Stimulated activated CD4-positive, alpha-beta T cell treated with anti-CD3 and anti-CD28 coated beads, Interleukin-15, amount 100 ng/mL, for 1 hour (primary cell): ENCODE results near the gene IQCF2.
"Not testable (repeated sequence)": the region's sequence is repeated elsewhere in the genome, so short reads cannot be mapped to it uniquely, and the experiment has no call there.

Experiments used
- DNase-seq, 2 donors: peaks; one replicate each; pipeline ENCODE4 v3.0.0-alpha.2; 2020; ENCODE audit warnings: low read depth in 1 of 2, low spot score in 1 of 2

IQCF2 gene

GRCh38 chr3:51876186-51876585 lies 14.8 kb downstream of the IQCF2 start:
- DNase-seq, result no peak

GRCh38 chr3:51879937-51880336 lies 18.5 kb downstream of the IQCF2 start:
- no peak for DNase-seq

GRCh38 chr3:51886447-51886846 lies 25.0 kb downstream of the IQCF2 start:
- DNase-seq, result no peak

GRCh38 chr3:51887620-51888019 lies 26.2 kb downstream of the IQCF2 start:
- DNase-seq, result no peak

- no peak for DNase-seq
These were observed 27.2 kb downstream of the IQCF2 start for GRCh38 chr3:51888463-51889105.

- no peak for DNase-seq
These were observed 30.0 kb downstream of the IQCF2 start for GRCh38 chr3:51891242-51892039.

DNA sequence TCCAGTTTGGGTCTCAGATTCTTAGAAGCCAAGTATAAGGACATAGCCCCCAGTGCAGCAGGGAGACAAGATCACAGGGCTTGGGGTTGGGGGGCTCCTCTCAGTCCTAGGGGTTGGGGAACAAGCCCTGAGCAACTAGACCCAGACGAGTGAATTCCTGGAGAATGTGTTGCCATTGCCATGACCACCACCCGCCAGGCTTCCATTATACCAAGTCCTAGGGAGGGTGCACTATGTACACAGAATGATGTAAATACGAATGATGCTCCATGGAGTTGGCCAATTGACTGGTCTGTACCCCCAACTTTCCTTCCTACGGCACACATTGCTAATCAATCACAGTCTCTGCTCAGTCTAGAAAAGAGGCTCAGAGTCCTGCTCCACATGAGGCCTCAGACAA lies 33.0 kb downstream of the IQCF2 start:
- no peak for DNase-seq

- DNase-seq, result no peak
These were observed 33.5 kb downstream of the IQCF2 start for GRCh38 chr3:51894939-51895338.

- DNase-seq, result no peak
These were observed 35.3 kb downstream of the IQCF2 start for GRCh38 chr3:51896607-51897305.

DNA sequence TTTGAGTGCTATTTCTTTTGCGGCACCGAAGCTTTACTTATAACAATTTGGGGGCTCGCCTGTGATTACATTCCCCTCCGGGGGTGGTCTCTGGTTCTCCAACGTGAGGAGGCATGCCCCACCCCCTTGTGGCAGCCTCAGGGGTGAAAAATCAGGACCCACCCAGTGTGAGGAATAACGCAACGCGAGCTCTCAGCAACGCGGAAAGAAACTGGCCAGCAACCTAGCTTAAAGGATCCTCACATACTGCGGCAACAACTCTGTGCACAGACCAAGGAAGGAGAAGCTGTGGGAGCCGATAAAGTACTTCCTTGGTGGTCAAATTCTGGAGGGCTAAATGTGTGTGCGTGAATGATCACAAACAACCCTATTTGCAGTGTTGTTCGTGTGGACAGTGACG lies 36.0 kb downstream of the IQCF2 start:
- DNase-seq, result no peak

DNA sequence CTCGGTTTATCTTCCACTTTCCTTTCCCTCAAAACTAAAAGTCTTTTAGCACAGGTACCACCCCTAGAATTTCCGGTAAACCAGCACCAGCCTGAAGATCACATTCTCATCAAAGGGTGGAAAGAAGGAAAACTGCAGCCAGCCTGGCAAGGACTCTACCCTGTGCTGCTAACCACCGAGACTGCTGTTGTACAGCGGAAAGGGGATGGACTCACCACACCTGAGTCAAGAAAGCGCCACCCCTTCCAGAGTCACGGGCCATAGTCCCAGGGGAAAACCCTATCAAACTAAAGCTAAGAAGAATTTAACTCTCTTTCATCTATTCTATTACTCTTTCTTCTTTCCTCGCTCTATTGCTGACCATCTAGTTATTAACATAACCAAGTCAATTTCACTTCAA lies 38.6 kb downstream of the IQCF2 start:
- DNase-seq, result not testable (repeated sequence)

DNA sequence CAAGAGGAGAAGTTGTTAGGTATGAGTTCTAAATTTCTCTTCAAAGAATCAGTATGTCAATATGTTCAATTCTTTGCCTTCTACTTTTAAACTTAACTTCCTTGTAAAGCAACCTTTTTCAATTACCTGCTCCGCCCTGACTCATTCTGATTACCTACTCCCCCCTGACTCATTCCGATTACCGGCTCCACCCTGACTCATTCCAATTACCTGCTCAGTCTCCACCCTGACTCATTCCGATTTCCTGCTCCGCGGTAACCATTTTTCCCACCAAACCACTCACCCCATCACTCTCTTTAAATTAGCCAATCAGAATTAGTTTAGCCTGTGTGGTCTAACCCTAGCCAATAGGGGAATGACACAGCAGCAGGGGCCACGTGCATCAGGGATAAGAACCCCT lies 40.9 kb downstream of the IQCF2 start:
- not testable (repeated sequence) for DNase-seq

- no peak for DNase-seq
These were observed 42.8 kb downstream of the IQCF2 start for GRCh38 chr3:51904034-51904823.

DNA sequence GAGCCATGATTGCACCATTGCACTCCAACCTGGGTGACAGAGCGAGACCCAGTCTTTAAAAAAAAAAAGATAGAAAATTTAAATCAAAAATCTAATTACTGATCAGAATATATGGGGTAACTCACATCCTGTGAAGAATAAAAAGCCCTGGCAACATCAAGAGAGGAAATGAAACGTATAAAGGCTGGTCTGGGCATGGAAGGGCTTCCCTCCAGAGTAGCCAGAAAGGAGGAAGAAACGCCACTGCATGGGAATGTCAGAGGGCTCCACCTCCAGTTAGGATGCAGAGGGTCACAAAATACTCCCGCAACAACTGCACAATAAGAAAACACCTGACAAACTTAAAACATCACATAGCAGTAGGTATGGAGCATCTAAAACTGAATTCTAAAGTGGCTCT lies 46.6 kb downstream of the IQCF2 start:
- no peak for DNase-seq
